ENCODE measurements around the gene AZIN2. TPM values are rescaled to one million over a fixed set of nuclear protein-coding genes. Genes with fewer than 3 reads are reported as not detected.

AZIN2 gene
- total and polyA plus RNA-seq, 9 of the 15 experiments (the other 6 are each of a cell fraction or from before 2014, with no cell fraction given): 0.06 to 0.91 (median 0.42) TPM; not detected in 2

DNA sequence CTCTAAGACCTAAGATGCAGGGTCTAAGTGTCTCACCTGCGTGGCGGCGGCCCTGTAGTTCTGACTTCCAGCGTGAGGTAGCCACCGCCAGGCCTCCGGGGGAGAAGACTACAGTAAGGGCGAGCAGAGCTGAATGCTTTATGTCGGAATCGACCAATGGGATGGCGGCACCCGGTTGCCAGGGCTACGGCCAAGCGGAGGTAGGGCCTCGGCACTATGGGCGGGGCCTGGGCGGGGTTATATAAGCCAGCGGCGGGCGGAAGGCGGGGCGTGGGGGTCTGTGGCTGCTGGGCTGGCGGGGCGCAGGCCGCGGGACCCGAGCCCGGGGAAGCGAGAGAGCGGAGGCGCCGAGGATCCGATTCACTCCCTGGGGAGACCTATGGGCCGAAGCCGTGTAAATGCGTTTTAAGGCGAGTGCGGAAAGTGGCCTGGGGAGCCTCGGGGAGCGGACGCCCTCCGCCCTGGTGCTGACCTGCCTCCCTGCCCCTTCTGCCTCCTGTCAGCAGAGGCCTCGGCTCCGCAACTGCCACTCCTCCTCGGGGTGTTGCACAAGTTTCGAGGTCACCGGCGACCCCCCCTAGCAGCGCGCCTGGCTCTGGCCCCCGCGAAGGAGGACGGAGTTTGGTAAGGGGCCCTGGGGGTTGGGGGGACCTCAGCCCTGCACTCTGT, at the start of gene AZIN2 (continued):
- TF ChIP-seq, protein P1, sequence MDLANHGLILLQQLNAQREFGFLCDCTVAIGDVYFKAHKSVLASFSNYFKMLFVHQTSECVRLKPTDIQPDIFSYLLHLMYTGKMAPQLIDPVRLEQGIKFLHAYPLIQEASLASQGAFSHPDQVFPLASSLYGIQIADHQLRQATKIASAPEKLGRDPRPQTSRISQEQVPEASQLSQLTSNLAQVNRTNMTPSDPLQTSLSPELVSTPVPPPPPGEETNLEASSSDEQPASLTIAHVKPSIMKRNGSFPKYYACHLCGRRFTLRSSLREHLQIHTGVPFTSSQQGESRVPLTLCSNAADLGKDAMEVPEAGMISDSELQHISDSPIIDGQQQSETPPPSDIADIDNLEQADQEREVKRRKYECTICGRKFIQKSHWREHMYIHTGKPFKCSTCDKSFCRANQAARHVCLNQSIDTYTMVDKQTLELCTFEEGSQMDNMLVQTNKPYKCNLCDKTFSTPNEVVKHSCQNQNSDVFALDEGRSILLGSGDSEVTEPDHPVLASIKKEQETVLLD (IDR thresholded peaks at IDR 0.05): peak; percentile 59
- TF ChIP-seq, protein P2, sequence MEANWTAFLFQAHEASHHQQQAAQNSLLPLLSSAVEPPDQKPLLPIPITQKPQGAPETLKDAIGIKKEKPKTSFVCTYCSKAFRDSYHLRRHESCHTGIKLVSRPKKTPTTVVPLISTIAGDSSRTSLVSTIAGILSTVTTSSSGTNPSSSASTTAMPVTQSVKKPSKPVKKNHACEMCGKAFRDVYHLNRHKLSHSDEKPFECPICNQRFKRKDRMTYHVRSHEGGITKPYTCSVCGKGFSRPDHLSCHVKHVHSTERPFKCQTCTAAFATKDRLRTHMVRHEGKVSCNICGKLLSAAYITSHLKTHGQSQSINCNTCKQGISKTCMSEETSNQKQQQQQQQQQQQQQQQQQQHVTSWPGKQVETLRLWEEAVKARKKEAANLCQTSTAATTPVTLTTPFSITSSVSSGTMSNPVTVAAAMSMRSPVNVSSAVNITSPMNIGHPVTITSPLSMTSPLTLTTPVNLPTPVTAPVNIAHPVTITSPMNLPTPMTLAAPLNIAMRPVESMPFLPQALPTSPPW (CRISPR knock-in tag; IDR thresholded peaks at IDR 0.05): peak; percentile 74
- TF ChIP-seq, protein P3, sequence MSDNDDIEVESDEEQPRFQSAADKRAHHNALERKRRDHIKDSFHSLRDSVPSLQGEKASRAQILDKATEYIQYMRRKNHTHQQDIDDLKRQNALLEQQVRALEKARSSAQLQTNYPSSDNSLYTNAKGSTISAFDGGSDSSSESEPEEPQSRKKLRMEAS (CRISPR knock-in tag; IDR thresholded peaks at IDR 0.05): peak; percentile 31
- TF ChIP-seq, protein P4, sequence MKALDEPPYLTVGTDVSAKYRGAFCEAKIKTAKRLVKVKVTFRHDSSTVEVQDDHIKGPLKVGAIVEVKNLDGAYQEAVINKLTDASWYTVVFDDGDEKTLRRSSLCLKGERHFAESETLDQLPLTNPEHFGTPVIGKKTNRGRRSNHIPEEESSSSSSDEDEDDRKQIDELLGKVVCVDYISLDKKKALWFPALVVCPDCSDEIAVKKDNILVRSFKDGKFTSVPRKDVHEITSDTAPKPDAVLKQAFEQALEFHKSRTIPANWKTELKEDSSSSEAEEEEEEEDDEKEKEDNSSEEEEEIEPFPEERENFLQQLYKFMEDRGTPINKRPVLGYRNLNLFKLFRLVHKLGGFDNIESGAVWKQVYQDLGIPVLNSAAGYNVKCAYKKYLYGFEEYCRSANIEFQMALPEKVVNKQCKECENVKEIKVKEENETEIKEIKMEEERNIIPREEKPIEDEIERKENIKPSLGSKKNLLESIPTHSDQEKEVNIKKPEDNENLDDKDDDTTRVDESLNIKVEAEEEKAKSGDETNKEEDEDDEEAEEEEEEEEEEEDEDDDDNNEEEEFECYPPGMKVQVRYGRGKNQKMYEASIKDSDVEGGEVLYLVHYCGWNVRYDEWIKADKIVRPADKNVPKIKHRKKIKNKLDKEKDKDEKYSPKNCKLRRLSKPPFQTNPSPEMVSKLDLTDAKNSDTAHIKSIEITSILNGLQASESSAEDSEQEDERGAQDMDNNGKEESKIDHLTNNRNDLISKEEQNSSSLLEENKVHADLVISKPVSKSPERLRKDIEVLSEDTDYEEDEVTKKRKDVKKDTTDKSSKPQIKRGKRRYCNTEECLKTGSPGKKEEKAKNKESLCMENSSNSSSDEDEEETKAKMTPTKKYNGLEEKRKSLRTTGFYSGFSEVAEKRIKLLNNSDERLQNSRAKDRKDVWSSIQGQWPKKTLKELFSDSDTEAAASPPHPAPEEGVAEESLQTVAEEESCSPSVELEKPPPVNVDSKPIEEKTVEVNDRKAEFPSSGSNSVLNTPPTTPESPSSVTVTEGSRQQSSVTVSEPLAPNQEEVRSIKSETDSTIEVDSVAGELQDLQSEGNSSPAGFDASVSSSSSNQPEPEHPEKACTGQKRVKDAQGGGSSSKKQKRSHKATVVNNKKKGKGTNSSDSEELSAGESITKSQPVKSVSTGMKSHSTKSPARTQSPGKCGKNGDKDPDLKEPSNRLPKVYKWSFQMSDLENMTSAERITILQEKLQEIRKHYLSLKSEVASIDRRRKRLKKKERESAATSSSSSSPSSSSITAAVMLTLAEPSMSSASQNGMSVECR (CRISPR knock-in tag; IDR thresholded peaks at IDR 0.05): peak; percentile 44; the same call in 1 of the 2 replicates
- no peak for TF ChIP-seq ZKSCAN8 (CRISPR knock-in tag; IDR thresholded peaks at IDR 0.05)
- TF ChIP-seq TARDBP (IDR thresholded peaks at IDR 0.05): no peak
- TF ChIP-seq, protein P5, sequence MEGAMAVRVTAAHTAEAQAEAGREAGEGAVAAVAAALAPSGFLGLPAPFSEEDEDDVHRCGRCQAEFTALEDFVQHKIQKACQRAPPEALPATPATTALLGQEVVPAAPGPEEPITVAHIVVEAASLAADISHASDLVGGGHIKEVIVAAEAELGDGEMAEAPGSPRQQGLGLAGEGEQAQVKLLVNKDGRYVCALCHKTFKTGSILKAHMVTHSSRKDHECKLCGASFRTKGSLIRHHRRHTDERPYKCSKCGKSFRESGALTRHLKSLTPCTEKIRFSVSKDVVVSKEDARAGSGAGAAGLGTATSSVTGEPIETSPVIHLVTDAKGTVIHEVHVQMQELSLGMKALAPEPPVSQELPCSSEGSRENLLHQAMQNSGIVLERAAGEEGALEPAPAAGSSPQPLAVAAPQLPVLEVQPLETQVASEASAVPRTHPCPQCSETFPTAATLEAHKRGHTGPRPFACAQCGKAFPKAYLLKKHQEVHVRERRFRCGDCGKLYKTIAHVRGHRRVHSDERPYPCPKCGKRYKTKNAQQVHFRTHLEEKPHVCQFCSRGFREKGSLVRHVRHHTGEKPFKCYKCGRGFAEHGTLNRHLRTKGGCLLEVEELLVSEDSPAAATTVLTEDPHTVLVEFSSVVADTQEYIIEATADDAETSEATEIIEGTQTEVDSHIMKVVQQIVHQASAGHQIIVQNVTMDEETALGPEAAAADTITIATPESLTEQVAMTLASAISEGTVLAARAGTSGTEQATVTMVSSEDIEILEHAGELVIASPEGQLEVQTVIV (CRISPR knock-in tag; IDR thresholded peaks at IDR 0.05; ENCODE audit: borderline replicate concordance): no peak
- peak; percentile 40 for TF ChIP-seq RB1 (IDR thresholded peaks at IDR 0.05; ENCODE audit: low read depth)
- TF ChIP-seq ELF4 (CRISPR knock-in tag; IDR thresholded peaks at IDR 0.05): no peak
- no peak for TF ChIP-seq HDAC1 (IDR thresholded peaks at IDR 0.05)
- no peak for TF ChIP-seq HDAC6 (IDR thresholded peaks at IDR 0.05; ENCODE audit: low read depth, low read length)
- TF ChIP-seq MAZ (CRISPR knock-in tag; conservative IDR thresholded peaks at IDR 0.05 in 1 of 2, IDR thresholded peaks at IDR 0.05 in 1 of 2): peak; percentile 29 to 43; a peak in 2 of 4 replicates
- no peak for TF ChIP-seq EHMT2 (IDR thresholded peaks at IDR 0.05)
- peak; percentile 45 for TF ChIP-seq NFYB (IDR thresholded peaks at IDR 0.05; ENCODE audit: extremely low read depth, insufficient read length)
- no peak for TF ChIP-seq BRD9 (IDR thresholded peaks at IDR 0.05; ENCODE audit: low read depth, partially characterized antibody)
- TF ChIP-seq ZNF316 (IDR thresholded peaks at IDR 0.05): no peak
- TF ChIP-seq FOS (IDR thresholded peaks at IDR 0.05; ENCODE audit: extremely low read depth, insufficient read length): peak; percentile 55
- peak; percentile 61 for TF ChIP-seq POLR2A (conservative IDR thresholded peaks at IDR 0.05)
- TF ChIP-seq FOXJ2 (tag; IDR thresholded peaks at IDR 0.05): no peak
- no peak for TF ChIP-seq ARID1B (IDR thresholded peaks at IDR 0.05)

Data from K562 (cell line).